Suprapubic skin (tissue), 4 donors: ENCODE measurements around the gene IGF2BP3.

Experiments used
- CTCF ChIP-seq, 2 donors: fragments of 200-600 bp in 1 of 2; fragments of 450-650 bp in 1 of 2; sonication (generic) in 1 of 2; IDR thresholded peaks; one replicate each; pipeline ENCODE4 v1.5.1; 2016 to 2019; ENCODE audit warnings: antibody characterized with exemption in 2 of 2, mild to moderate bottlenecking in 1 of 2, moderate library complexity in 1 of 2
- POLR2A ChIP-seq, 2 donors: fragments of 450-650 bp; IDR thresholded peaks; one replicate each; pipeline ENCODE4 v1.6.1; 2017; ENCODE audit warnings: antibody characterized with exemption in 2 of 2, mild to moderate bottlenecking in 2 of 2, moderate library complexity in 2 of 2
- POLR2AphosphoS5 ChIP-seq, 3 donors: sonication (generic); formaldehyde crosslinking; IDR thresholded peaks; one replicate each; pipeline ENCODE4 v1.6.1; 2017; ENCODE audit warnings: antibody characterized with exemption in 3 of 3

- TF ChIP-seq POLR2AphosphoS5 (IDR thresholded peaks at IDR 0.05): no peak
- TF ChIP-seq CTCF (IDR thresholded peaks at IDR 0.05): no peak
- no peak for TF ChIP-seq POLR2A (IDR thresholded peaks at IDR 0.05)
These were observed 163.3 kb downstream of the IGF2BP3 start for GRCh38 chr7:23306936-23307521.
